PC-9 (cell line): ENCODE data around the gene ITPR3.

Experiments
- CTCF ChIP-seq: fragments of 200-600 bp; sonication (generic); conservative IDR thresholded peaks from 2 replicates; pipeline ENCODE4 v1.6.1; 2017; ENCODE audit warnings: mixed run types, antibody characterized with exemption, mild to moderate bottlenecking, moderate library complexity
- EZH2 ChIP-seq: fragments of 200-600 bp; sonication (generic); IDR thresholded peaks from 2 replicates; pipeline ENCODE4 v1.8.0; 2017; ENCODE audit warnings: antibody characterized with exemption, low read depth

- TF ChIP-seq CTCF (no peak), EZH2 (no peak)
Observed at GRCh38 chr6:33739571-33739970, 118.4 kb downstream of the ITPR3 start.
